Inferior parietal cortex (tissue), 1 donor: ENCODE data around the gene ANP32A.

ENCODE experiments used
- DNase-seq: peaks from one replicate; pipeline ENCODE4 v3.0.0-alpha.2; 2016; ENCODE audit errors: extremely low spot score

Gene ANP32A

DNA sequence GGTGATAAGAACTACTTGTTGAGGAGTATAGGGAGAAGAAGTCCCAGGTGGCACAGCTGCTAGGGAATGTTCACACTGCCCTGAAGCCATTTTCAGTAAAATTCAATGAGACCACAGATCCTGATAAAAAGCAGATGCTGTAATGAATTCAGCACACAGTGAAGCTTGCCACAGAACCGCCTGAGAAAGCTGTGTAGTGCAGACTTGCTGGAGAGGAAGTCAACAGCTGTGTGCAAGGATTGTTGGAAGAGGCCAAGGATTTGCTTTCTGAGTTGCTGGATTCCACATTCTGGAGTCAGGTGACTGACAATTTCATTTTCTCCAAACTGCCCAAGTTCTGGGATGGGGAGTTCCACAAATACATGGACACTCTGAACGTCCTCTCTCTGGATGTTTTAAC, 70.9 kb downstream of the ANP32A start:
- no peak for DNase-seq

GRCh38 chr15:68749365-68749764, 71.3 kb downstream of the ANP32A start:
- no peak for DNase-seq

DNA sequence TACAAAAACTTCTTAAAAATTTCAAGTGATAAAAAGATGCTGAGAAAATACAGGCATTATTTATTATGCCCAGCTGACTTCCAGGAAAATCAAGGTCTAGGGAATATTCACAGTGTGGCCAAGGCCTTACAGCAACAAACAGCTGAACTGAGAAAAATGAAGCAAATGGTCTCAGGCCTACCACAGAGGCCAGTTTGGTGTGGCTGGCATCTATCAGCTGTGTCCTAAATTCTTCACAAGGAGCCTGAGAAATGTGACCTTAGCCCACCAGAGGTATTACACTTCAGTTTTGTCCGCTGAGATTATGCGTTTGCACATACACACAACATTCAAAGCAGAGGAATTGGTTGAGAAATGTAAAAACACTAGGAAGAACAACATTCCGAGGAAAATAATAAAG, 77.4 kb downstream of the ANP32A start:
- DNase-seq = no peak

- peak; percentile 68 for DNase-seq
These were observed 81.2 kb downstream of the ANP32A start for GRCh38 chr15:68739390-68740080.

DNA sequence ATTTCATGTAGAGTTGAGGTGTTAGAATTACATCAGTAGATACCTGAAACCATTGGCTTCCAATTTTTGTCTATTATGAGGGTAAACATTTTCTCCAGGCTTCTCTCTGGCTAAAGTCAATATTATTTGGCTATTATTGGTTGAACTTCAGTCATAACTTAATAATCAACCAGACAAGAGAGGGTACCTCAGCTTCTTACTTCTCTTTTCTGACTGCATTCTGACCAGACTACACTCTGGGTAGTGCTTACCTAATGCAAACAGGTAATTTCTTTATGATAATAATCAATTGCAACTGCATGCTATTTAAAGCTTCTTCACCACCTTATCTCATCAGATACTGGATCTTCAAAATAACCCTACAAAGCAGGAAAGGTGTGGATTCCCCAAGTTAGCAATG, 85.1 kb downstream of the ANP32A start:
- no peak for DNase-seq

- DNase-seq = no peak
These were observed 85.8 kb downstream of the ANP32A start for GRCh38 chr15:68734881-68735280.

GRCh38 chr15:68734352-68734751, 86.3 kb downstream of the ANP32A start:
- DNase-seq = no peak

DNA sequence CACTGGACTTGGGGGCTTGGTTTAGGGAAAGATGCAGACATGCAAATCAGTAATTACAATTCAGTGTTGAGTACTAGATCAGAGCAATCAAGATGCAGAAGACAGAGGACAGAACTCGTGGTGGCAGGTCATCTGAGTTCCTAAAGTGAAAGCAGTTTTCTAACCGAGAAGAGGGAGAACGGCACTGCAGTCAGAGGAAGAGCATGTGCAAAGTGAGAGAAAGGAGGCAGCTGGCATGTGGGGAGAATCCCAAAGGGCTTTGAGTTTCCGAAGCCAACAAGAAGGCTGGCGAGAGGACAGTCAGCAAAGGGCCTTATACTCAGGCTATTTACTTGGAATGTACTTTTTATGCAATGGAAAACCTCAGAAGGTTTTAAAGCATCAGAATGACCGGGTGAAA, 87.0 kb downstream of the ANP32A start:
- DNase-seq = no peak

DNA sequence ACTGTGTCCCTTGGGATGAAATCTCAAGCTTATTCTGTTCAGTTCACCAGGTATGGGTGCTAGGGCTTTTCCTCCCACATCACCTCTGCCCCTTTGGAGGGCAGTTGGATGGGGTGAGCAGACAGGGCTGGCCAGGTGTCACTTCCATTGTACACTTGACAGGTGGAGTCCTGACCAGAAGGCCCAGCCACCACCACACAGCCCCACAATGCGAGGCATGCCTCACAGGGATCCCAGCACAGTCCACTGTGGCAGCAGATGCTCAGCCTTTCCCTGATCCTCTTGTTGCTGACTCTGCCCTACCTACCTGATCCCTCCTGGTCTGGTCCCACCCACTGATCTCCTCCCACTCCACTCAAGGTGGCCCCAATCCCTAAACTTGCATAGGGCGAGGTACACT, 88.2 kb downstream of the ANP32A start:
- DNase-seq = no peak

DNA sequence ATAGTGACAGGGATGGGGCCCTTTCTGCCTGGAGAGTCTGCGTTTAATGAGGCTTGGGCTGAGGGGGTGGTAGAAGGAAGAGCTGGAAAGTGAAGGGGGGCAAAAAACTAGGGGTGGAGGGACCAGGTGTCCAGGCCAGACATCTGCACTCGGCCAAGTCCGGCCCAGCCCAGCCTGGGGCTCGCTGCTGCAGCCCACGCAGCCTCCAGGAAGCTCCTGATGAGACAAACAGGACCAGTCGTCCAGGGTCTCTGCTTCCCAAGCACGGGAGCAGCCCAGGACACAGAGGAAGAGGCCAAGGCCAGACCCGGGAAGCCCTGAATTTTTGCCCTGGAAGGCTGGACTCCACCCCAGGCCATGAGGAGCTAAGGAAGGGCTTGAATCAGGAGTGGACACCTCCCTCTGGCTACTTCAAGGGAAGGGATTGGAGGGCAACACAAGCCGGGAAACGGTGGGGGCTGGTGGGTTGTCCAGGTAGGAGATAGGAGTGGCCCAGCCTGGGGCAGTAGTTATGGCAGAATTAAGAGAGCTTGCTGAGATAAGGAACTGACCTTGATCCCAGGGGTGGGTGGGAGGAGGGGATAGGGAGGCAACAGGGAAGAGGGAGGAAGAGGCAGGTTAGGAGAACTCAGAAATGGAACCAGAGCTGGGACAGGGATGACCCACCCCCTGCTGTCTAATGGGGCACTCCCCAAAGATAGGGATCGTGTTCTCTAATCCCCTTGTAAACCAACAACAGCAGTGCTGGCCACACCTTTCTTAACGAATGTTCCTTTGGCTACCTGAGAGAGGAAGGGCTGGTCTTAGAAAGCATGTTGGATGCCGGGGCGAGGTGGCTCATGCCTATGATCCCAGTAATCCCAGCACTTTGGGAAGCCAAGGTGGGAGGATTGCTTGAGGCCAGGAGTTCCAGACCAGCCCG, 89.5 kb downstream of the ANP32A start:
- DNase-seq = no peak

- DNase-seq = peak; percentile 81
These were observed 90.2 kb downstream of the ANP32A start for GRCh38 chr15:68730471-68730919.

DNA sequence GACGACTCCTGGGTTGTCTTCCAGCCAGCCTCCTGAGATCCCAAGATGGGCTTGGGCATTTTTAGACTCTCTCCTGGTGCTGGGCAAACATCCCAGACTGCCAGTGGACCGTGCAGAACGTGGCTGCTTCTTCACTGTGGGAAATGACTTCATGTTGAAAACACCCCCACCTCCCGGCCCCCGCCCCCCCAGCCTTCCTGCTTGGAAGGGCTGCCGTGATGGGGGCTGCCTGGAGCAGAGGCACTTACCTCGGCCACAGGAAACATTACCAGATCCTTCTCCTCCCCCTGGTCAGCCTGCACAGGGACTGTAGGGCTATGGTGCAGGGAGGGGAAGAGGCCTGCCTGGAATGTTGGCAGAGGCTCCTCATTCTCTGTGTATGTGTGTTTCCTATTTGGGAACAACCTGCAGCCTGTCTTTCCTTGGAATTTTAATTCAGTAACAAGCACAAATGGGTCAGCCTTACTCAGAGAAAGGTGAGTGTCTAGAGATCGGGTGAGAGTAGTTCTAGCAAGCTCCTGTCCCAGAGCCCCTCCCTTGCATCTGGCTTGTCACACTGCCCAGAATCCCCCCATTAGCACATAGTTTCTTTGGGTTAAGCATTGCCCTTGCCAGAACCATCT, 90.8 kb downstream of the ANP32A start:
- DNase-seq = peak; percentile 32
